GM21619 (cell line): ENCODE measurements around the gene DCP1A.
A peak's percentile ranks its signal among the peaks of the same experiment; 100 is the strongest.
"Not testable (repeated sequence)": the region's sequence is repeated elsewhere in the genome, so short reads cannot be mapped to it uniquely, and the experiment has no call there.

Experiments
- ATAC-seq: cut with Tn5 transposase; IDR thresholded peaks from one replicate; pipeline ENCODE4 v1.9.1; 2021; ENCODE audit not compliant: unreplicated experiment

DCP1A gene

GRCh38 chr3:53269193-53269592, 78.2 kb downstream of the DCP1A start:
- ATAC-seq = not testable (repeated sequence)

GRCh38 chr3:53267766-53268165, 79.6 kb downstream of the DCP1A start:
- no peak for ATAC-seq

GRCh38 chr3:53264718-53265117, 82.6 kb downstream of the DCP1A start:
- no peak for ATAC-seq

- no peak for ATAC-seq
Measured at GRCh38 chr3:53263907-53264306, 83.4 kb downstream of the DCP1A start.

- no peak for ATAC-seq
Measured at GRCh38 chr3:53261712-53262111, 85.6 kb downstream of the DCP1A start.

- no peak for ATAC-seq
Measured at GRCh38 chr3:53260286-53260785, 87.0 kb downstream of the DCP1A start.

- ATAC-seq = no peak
Measured at GRCh38 chr3:53259427-53260259, 87.7 kb downstream of the DCP1A start.

GRCh38 chr3:53258600-53259426, 88.5 kb downstream of the DCP1A start:
- no peak for ATAC-seq

DNA sequence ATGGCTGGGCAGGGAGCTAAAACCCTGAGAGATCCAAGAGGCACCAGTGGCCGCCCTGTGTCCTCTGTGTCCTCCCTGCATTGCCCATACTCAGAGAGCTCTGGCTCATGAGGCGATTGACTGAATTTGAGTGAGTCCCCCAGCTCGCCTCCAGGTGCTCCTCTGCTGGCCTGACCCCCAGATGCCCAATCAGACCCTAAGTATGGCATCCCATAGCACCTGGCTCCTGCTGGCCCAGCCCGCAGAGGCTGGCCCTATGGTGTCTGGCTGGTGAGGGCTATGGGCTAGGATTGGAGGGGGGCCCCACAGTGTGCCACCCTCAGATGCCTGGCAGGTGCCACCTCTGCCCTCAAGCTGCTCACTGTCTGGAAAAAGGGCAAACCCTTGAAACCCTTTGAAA, 89.9 kb downstream of the DCP1A start:
- no peak for ATAC-seq

- no peak for ATAC-seq
Measured at GRCh38 chr3:53256704-53257055, 90.7 kb downstream of the DCP1A start.

DNA sequence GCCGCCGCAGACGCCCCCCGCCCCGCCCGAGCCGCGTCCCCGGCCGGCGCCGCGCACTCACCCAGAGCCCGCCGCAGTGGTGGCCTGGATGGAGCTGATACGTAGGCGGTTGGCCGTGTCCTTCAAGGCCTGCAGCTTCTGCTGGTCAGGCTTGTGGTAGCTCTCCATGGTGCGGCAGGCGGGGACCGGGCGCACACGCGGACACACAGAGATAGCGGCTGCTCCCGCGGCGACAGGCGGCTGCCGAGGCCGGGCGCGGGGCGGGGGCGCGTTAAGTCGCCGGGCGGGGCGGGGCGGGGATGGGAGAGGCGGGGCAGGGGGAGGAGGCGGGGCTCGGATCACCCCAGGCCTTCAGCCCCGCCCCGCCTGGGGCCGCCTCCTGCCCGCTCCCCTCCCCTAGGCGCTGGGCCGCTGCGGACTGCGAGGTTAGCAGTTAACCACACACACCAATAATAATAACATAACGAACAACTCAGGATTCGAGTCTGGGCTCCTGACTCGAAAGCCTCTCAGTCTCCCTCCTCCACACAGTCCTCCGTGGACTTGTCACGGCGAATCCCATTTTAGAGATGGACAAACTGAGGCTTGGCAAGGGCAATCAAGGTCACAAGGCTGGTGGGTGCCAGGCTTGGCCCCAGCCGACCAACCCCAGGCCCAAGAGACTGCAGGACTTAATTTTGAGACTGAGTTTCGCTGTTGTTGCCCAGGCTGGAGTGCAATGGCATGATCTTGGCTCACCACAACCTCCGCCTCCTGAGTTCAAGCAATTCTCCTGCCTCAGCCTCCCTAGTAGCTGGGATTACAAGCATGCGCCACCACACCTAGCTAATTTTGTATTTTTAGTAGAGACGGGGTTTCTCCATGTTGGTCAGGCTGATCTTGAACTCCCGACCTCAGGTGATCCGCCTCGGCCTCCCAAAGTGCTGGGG, 91.3 kb downstream of the DCP1A start, which contains the start of gene TKT:
TKT (minus strand) TSS at position 248 of the 929 bp plus-strand sequence; CDS start at position 168, 80 bp downstream.
- peak; percentile 48 for ATAC-seq

DNA sequence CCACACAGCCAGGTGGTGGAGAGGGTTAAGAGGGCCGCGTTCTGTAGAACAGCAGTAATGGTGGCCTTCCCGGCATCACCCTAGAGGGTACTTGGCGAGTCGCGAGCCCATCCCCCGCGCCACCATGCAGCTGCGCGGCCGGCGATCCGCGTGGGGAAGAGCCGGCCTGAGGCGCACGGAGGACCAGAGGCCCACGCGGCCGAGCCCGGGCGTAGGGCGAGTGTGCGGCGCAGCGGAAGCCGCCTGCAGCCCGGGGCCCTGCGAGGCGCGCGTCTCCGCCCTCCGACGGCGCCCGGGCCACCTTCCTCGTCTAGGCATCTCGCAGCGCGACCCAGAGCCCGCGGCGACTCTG, 91.9 kb downstream of the DCP1A start:
- ATAC-seq = peak; percentile 39

- peak; percentile 53 for ATAC-seq
Measured at GRCh38 chr3:53254509-53255422, 92.6 kb downstream of the DCP1A start.

- ATAC-seq = no peak
Measured at GRCh38 chr3:53253707-53254508, 93.4 kb downstream of the DCP1A start.

DNA sequence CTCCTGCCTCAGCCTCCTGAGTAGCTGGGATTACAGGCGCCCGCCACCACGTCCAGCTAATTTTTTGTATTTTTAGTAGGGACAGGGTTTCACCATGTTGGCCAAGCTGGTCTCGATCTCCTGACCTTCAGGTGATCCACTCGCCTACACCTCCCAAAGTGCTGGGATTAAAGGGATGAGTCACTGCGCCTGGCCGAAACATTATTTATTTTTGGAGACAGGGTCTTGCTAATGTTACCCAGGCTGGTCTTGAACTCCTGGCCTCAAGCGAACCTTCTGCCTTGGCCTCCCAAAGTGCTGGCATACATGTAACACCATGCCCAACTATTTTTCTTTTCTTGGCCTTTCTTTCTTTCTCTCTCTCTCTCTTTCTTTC, 94.4 kb downstream of the DCP1A start:
- ATAC-seq = not testable (repeated sequence)

GRCh38 chr3:53252096-53252946, 95.0 kb downstream of the DCP1A start:
- ATAC-seq = no peak

DNA sequence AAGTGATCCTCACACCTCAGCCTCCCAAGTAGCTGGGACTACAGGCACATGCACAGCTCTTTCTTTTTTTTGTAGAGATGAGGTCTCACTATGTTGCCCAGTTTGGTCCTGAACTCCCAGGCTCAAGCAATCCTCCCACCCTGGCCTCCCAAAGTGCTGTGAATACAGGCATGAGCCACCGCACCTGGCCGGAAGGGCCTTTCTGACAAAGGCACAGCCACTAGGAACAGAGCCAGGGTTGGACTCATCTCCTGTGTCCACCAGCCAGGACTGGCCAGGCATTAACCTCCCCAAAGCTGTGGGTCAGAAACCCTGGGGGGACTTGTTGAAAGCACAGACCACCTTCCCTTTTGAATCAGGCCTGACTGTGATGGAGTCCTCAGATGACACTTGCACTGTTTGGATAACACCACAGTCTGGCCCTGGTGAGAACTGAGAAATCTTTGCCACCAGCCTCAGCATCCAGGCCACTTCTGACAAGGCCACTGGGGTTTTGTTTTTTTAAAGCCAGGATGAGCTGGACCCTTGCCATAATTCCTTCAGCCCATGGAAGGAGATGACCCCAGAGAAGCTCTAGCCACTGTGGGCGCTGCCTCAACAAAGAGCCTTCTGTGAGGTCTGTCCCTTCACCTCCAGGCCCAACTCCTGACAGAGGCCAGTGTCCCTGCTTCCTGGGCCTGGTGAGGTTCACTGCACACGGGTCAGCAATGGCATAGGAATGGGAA, 96.3 kb downstream of the DCP1A start:
- ATAC-seq = no peak
